HEK293 (cell line): Measurements from ENCODE around the gene COL7A1.

Experiments used
- CTCF ChIP-seq: fragments of 450-650 bp; formaldehyde crosslinking; IDR thresholded peaks from 2 replicates; pipeline ENCODE4 v1.5.1; 2016; ENCODE audit warnings: missing biosample characterization, missing genetic modification characterization
- KLF7 ChIP-seq: fragments of 450-650 bp; formaldehyde crosslinking; IDR thresholded peaks from 2 replicates; pipeline ENCODE4 v1.5.1; 2016; ENCODE audit warnings: missing biosample characterization, missing genetic modification characterization, borderline replicate concordance
- ZBTB21 ChIP-seq: fragments of 450-650 bp; formaldehyde crosslinking; IDR thresholded peaks from 2 replicates; pipeline ENCODE4 v1.5.1; 2017; ENCODE audit warnings: missing biosample characterization, missing genetic modification characterization
- ZBTB7A ChIP-seq: fragments of 450-650 bp; formaldehyde crosslinking; IDR thresholded peaks from 2 replicates; pipeline ENCODE4 v1.5.1; 2016; ENCODE audit warnings: low read depth, missing biosample characterization, missing genetic modification characterization
- ZFP37 ChIP-seq: fragments of 450-650 bp; formaldehyde crosslinking; IDR thresholded peaks from 2 replicates; pipeline ENCODE4 v1.5.1; 2016; ENCODE audit warnings: missing biosample characterization, missing genetic modification characterization
- ZNF302 ChIP-seq: fragments of 450-650 bp; formaldehyde crosslinking; IDR thresholded peaks from 2 replicates; pipeline ENCODE4 v1.5.1; 2016; ENCODE audit warnings: missing biosample characterization, missing genetic modification characterization, low read depth
- ZNF324 ChIP-seq: fragments of 450-650 bp; formaldehyde crosslinking; IDR thresholded peaks from 2 replicates; pipeline ENCODE4 v1.5.1; 2016; ENCODE audit warnings: missing biosample characterization, missing genetic modification characterization
- ZNF629 ChIP-seq: fragments of 450-650 bp; formaldehyde crosslinking; IDR thresholded peaks from 2 replicates; pipeline ENCODE4 v1.5.1; 2017; ENCODE audit warnings: missing biosample characterization, missing genetic modification characterization
- ZNF639 ChIP-seq: fragments of 450-650 bp; formaldehyde crosslinking; IDR thresholded peaks from 2 replicates; pipeline ENCODE4 v1.5.1; 2016; ENCODE audit warnings: missing biosample characterization, missing genetic modification characterization
- ZSCAN18 ChIP-seq: fragments of 450-650 bp; formaldehyde crosslinking; IDR thresholded peaks from 2 replicates; pipeline ENCODE4 v1.5.1; 2016; ENCODE audit warnings: missing biosample characterization, missing genetic modification characterization
- TF ChIP-seq, protein P1 (sequence below): fragments of 450-650 bp; formaldehyde crosslinking; IDR thresholded peaks from 2 replicates; pipeline ENCODE4 v1.5.1; 2017; ENCODE audit warnings: missing biosample characterization, missing genetic modification characterization
- TF ChIP-seq, protein P2 (sequence below): fragments of 450-650 bp; formaldehyde crosslinking; IDR thresholded peaks from 2 replicates; pipeline ENCODE4 v1.5.1; 2016; ENCODE audit warnings: missing biosample characterization, missing genetic modification characterization
- TF ChIP-seq, protein P3 (sequence below): fragments of 450-650 bp; formaldehyde crosslinking; IDR thresholded peaks from 2 replicates; pipeline ENCODE4 v1.5.1; 2016; ENCODE audit warnings: missing biosample characterization, missing genetic modification characterization

DNA sequence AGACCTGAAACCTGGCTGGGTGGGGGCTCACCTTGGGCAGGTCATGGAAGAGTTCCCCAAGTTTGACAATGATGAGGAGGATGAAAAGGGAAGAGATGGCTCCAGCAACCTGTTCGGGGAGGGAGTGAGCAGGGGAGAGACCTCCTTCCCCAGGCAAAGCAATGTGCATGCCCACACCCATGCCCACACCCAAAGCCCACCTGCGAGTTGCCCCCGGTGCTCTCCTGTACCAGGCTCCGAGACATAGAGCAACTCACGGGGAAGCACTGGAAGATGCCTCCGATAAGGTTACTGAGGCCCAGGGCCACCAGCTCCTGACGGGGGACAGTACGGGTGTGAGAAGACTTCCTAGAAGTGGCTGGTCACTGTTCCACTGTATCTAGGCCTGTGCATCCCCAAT, 35.3 kb upstream of the COL7A1 start:
- TF ChIP-seq, protein P1, sequence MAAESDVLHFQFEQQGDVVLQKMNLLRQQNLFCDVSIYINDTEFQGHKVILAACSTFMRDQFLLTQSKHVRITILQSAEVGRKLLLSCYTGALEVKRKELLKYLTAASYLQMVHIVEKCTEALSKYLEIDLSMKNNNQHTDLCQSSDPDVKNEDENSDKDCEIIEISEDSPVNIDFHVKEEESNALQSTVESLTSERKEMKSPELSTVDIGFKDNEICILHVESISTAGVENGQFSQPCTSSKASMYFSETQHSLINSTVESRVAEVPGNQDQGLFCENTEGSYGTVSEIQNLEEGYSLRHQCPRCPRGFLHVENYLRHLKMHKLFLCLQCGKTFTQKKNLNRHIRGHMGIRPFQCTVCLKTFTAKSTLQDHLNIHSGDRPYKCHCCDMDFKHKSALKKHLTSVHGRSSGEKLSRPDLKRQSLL (tag by site-specific recombination): no peak
- TF ChIP-seq ZSCAN18 (tag by site-specific recombination): no peak
- no peak for TF ChIP-seq ZNF302 (tag by site-specific recombination)
- no peak for TF ChIP-seq CTCF
- TF ChIP-seq ZBTB21 (tag by site-specific recombination): no peak
- TF ChIP-seq, protein P2, sequence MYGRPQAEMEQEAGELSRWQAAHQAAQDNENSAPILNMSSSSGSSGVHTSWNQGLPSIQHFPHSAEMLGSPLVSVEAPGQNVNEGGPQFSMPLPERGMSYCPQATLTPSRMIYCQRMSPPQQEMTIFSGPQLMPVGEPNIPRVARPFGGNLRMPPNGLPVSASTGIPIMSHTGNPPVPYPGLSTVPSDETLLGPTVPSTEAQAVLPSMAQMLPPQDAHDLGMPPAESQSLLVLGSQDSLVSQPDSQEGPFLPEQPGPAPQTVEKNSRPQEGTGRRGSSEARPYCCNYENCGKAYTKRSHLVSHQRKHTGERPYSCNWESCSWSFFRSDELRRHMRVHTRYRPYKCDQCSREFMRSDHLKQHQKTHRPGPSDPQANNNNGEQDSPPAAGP (tag by site-specific recombination): no peak
- no peak for TF ChIP-seq ZNF629 (tag by site-specific recombination)
- TF ChIP-seq ZNF324: no peak
- no peak for TF ChIP-seq ZNF639 (tag by site-specific recombination)
- TF ChIP-seq ZBTB7A (tag by site-specific recombination): no peak
- TF ChIP-seq ZFP37: no peak
- TF ChIP-seq, protein P3, sequence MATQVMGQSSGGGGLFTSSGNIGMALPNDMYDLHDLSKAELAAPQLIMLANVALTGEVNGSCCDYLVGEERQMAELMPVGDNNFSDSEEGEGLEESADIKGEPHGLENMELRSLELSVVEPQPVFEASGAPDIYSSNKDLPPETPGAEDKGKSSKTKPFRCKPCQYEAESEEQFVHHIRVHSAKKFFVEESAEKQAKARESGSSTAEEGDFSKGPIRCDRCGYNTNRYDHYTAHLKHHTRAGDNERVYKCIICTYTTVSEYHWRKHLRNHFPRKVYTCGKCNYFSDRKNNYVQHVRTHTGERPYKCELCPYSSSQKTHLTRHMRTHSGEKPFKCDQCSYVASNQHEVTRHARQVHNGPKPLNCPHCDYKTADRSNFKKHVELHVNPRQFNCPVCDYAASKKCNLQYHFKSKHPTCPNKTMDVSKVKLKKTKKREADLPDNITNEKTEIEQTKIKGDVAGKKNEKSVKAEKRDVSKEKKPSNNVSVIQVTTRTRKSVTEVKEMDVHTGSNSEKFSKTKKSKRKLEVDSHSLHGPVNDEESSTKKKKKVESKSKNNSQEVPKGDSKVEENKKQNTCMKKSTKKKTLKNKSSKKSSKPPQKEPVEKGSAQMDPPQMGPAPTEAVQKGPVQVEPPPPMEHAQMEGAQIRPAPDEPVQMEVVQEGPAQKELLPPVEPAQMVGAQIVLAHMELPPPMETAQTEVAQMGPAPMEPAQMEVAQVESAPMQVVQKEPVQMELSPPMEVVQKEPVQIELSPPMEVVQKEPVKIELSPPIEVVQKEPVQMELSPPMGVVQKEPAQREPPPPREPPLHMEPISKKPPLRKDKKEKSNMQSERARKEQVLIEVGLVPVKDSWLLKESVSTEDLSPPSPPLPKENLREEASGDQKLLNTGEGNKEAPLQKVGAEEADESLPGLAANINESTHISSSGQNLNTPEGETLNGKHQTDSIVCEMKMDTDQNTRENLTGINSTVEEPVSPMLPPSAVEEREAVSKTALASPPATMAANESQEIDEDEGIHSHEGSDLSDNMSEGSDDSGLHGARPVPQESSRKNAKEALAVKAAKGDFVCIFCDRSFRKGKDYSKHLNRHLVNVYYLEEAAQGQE (tag by site-specific recombination): no peak
- no peak for TF ChIP-seq KLF7
